GM23338 (cell line): ENCODE data around the gene ZBTB25. TPM values are rescaled to one million over a fixed set of nuclear protein-coding genes. Genes with fewer than 3 reads are reported as not detected.

ENCODE experiments used
- CREB1 ChIP-seq: fragments of 250-450 bp; sonication (Bioruptor Pico); IDR thresholded peaks from 2 replicates; pipeline ENCODE4 v1.5.0; 2020; ENCODE audit warnings: low read depth, mild to moderate bottlenecking, moderate library complexity
- EZH2phosphoT487 ChIP-seq: fragments of 200-600 bp; sonication (generic); IDR thresholded peaks from one replicate; pipeline ENCODE4 v1.8.1; 2018; ENCODE audit warnings: antibody characterized with exemption; ENCODE audit not compliant: unreplicated experiment
- JUNB ChIP-seq: IDR thresholded peaks from one replicate; pipeline ENCODE4 v1.6.1; 2016; ENCODE audit warnings: antibody characterized with exemption; ENCODE audit not compliant: unreplicated experiment
- NANOG ChIP-seq: IDR thresholded peaks from 2 replicates; pipeline ENCODE4 v1.6.1; 2016; ENCODE audit warnings: antibody characterized with exemption, borderline replicate concordance
- STAT1 ChIP-seq: IDR thresholded peaks from one replicate; pipeline ENCODE4 v1.6.1; 2016; ENCODE audit warnings: antibody characterized with exemption; ENCODE audit not compliant: unreplicated experiment
- ZNF114 ChIP-seq: fragments of 250-450 bp; sonication (Bioruptor Pico); IDR thresholded peaks from 2 replicates; pipeline ENCODE4 v1.5.0; 2020; ENCODE audit warnings: mild to moderate bottlenecking, moderate library complexity
- polyA plus RNA-seq: library from polyadenylated mRNA; unstranded; fragments of >200 nt; fragmentation: Nextera tagmentation; extraction: Ambion mirVana; gene quantifications from 2 replicates; pipeline ENCODE4 v1.2.1, GENCODE V29; 2016
- small RNA-seq: library from RNA; depleted of rRNA; stranded (forward); fragments of <200 nt; gene quantifications from one replicate; pipeline ENCODE3, GENCODE V24; 2014; ENCODE audit warnings: low replicate concordance
- total RNA-seq: library from RNA; depleted of rRNA; stranded (reverse); fragments of >200 nt; shearing (Covaris generic); gene quantifications from 2 replicates; pipeline ENCODE4 v1.2.3, GENCODE V29; 2014; rRNA removed
- TF ChIP-seq, protein P1 (sequence below): IDR thresholded peaks from one replicate; pipeline ENCODE4 v1.6.1; 2018; ENCODE audit warnings: antibody characterized with exemption; ENCODE audit not compliant: unreplicated experiment
- TF ChIP-seq, protein P2 (sequence below), 2 experiments: fragments of 200-600 bp in 1 of 2; sonication (generic) in 1 of 2; conservative IDR thresholded peaks; 2 replicates each; pipeline versions ENCODE4 v1.5.1 to v1.6.1; 2016 to 2017; ENCODE audit warnings: antibody characterized with exemption in 2 of 2, low read depth in 2 of 2, mild to moderate bottlenecking in 2 of 2, moderate library complexity in 1 of 2

Gene ZBTB25
- total and polyA plus RNA-seq, 2 experiments from 2014 or later: 5.8 to 8.0 TPM

DNA sequence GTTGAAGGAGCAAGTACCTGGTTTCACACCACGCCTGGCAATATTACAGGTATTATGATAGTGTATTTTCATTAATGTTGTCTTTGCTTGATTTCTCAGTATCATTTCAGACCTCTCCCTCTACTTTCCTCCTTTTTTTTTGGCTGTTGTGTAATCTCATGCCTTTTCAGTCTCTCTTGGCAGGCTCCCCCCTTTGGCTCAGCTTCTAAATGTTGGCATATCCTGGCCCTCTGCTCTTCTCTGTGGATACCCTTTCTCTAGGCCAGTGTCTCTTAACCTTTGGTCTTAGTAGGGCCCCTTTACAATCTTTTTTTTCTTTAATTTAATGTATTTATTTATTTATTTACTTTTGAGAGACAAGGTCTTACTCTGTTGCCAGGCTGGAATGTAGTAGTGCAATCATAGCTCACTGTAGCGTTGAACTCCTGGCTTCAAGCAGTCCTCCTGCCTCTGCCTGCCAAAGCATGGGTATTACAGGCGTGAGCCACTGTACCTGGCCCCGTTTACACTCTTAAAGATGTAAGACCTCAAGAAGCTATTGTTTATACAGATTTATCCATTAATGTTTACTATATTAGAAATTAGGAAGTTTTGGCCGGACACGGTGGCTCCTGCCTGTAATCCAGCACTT lies 102.7 kb downstream of the ZBTB25 start (continued):
- no peak for TF ChIP-seq ZNF114 (CRISPR knock-in tag)
- TF ChIP-seq, protein P1, sequence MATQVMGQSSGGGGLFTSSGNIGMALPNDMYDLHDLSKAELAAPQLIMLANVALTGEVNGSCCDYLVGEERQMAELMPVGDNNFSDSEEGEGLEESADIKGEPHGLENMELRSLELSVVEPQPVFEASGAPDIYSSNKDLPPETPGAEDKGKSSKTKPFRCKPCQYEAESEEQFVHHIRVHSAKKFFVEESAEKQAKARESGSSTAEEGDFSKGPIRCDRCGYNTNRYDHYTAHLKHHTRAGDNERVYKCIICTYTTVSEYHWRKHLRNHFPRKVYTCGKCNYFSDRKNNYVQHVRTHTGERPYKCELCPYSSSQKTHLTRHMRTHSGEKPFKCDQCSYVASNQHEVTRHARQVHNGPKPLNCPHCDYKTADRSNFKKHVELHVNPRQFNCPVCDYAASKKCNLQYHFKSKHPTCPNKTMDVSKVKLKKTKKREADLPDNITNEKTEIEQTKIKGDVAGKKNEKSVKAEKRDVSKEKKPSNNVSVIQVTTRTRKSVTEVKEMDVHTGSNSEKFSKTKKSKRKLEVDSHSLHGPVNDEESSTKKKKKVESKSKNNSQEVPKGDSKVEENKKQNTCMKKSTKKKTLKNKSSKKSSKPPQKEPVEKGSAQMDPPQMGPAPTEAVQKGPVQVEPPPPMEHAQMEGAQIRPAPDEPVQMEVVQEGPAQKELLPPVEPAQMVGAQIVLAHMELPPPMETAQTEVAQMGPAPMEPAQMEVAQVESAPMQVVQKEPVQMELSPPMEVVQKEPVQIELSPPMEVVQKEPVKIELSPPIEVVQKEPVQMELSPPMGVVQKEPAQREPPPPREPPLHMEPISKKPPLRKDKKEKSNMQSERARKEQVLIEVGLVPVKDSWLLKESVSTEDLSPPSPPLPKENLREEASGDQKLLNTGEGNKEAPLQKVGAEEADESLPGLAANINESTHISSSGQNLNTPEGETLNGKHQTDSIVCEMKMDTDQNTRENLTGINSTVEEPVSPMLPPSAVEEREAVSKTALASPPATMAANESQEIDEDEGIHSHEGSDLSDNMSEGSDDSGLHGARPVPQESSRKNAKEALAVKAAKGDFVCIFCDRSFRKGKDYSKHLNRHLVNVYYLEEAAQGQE: no peak
- no peak for TF ChIP-seq EZH2phosphoT487
- TF ChIP-seq NANOG: no peak
- TF ChIP-seq, protein P2, sequence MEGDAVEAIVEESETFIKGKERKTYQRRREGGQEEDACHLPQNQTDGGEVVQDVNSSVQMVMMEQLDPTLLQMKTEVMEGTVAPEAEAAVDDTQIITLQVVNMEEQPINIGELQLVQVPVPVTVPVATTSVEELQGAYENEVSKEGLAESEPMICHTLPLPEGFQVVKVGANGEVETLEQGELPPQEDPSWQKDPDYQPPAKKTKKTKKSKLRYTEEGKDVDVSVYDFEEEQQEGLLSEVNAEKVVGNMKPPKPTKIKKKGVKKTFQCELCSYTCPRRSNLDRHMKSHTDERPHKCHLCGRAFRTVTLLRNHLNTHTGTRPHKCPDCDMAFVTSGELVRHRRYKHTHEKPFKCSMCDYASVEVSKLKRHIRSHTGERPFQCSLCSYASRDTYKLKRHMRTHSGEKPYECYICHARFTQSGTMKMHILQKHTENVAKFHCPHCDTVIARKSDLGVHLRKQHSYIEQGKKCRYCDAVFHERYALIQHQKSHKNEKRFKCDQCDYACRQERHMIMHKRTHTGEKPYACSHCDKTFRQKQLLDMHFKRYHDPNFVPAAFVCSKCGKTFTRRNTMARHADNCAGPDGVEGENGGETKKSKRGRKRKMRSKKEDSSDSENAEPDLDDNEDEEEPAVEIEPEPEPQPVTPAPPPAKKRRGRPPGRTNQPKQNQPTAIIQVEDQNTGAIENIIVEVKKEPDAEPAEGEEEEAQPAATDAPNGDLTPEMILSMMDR (conservative IDR thresholded peaks at IDR 0.05; ENCODE audit: low read depth in 2 of 2): no peak
- TF ChIP-seq JUNB: no peak
- TF ChIP-seq CREB1 (CRISPR knock-in tag): no peak
- TF ChIP-seq STAT1: no peak

Small RNAs within 50 kb of the gene (small RNA-seq; reads per million reads assigned to genes)
- gene AL049869.4: not detected

Other genes starting within 250 kb of the ZBTB25 start
- gene ESR2, start 209.5 kb downstream of the ZBTB25 start, total RNA-seq: 0.08 and 0.59 TPM in 2 replicates
- 0.35 and 0.58 TPM in 2 replicates for gene ESR2, start 209.5 kb downstream of the ZBTB25 start, polyA plus RNA-seq
- 219 and 252 TPM in 2 replicates for gene MTHFD1, start 115.5 kb downstream of the ZBTB25 start, total RNA-seq
- gene MTHFD1, start 115.5 kb downstream of the ZBTB25 start, polyA plus RNA-seq: 237 and 262 TPM in 2 replicates
- gene AKAP5, start 38.3 kb downstream of the ZBTB25 start, total RNA-seq: 3.2 and 3.4 TPM in 2 replicates
- 1.0 and 1.2 TPM in 2 replicates for gene AKAP5, start 38.3 kb downstream of the ZBTB25 start, polyA plus RNA-seq
- 32.5 and 33.0 TPM in 2 replicates for gene ZBTB1, start 932 bp upstream of the ZBTB25 start, total RNA-seq
- 10.3 and 11.2 TPM in 2 replicates for gene ZBTB1, start 932 bp upstream of the ZBTB25 start, polyA plus RNA-seq
- 114 and 130 TPM in 2 replicates for gene HSPA2, start 36.9 kb upstream of the ZBTB25 start, total RNA-seq
- 86.1 and 88.5 TPM in 2 replicates for gene HSPA2, start 36.9 kb upstream of the ZBTB25 start, polyA plus RNA-seq
- 0.42 TPM in 1 of 2 replicates, not detected in the other for gene PPP1R36, start 46.1 kb upstream of the ZBTB25 start, total RNA-seq
- 0.45 and 1.4 TPM in 2 replicates for gene PPP1R36, start 46.1 kb upstream of the ZBTB25 start, polyA plus RNA-seq
- 83.1 and 83.9 TPM in 2 replicates for gene PLEKHG3, start 200.6 kb upstream of the ZBTB25 start, total RNA-seq
- gene PLEKHG3, start 200.6 kb upstream of the ZBTB25 start, polyA plus RNA-seq: 23.0 and 30.8 TPM in 2 replicates